Measurements from ENCODE around the gene ZBTB7B. TPM values are rescaled to one million over a fixed set of nuclear protein-coding genes. Genes with fewer than 3 reads are reported as not detected.

Gene ZBTB7B
- total and polyA plus RNA-seq, 9 of the 15 experiments (the other 6 are each of a cell fraction or from before 2014, with no cell fraction given) = 0.04 to 46.5 (median 15.2) TPM

- TF ChIP-seq ZNF778 (CRISPR knock-in tag; IDR thresholded peaks at IDR 0.05) = no peak
- no peak for TF ChIP-seq KHSRP (IDR thresholded peaks at IDR 0.05)
- no peak for TF ChIP-seq BCL6 (CRISPR knock-in tag; IDR thresholded peaks at IDR 0.05)
- no peak for TF ChIP-seq PREB (CRISPR knock-in tag; IDR thresholded peaks at IDR 0.05)
- TF ChIP-seq ATF2 (CRISPR knock-in tag; IDR thresholded peaks at IDR 0.05) = no peak
- TF ChIP-seq MLX (CRISPR knock-in tag; conservative IDR thresholded peaks at IDR 0.05) = no peak
- no peak for TF ChIP-seq KDM1A (IDR thresholded peaks at IDR 0.05)
- TF ChIP-seq ARID1B (IDR thresholded peaks at IDR 0.05) = no peak; the same call in 1 of the 2 replicates
- no peak for TF ChIP-seq HNRNPUL1 (IDR thresholded peaks at IDR 0.05; ENCODE audit: low read length)
- no peak for TF ChIP-seq FOXP4 (CRISPR knock-in tag; IDR thresholded peaks at IDR 0.05; ENCODE audit: borderline replicate concordance)
- no peak for TF ChIP-seq USF1 (CRISPR knock-in tag; IDR thresholded peaks at IDR 0.05)
- no peak for TF ChIP-seq HINFP (tag; conservative IDR thresholded peaks at IDR 0.05; ENCODE audit: low read depth)
- TF ChIP-seq TOE1 (IDR thresholded peaks at IDR 0.05; ENCODE audit: borderline replicate concordance) = peak; percentile 69; the same call in 1 of the 2 replicates
- TF ChIP-seq TOE1 (CRISPR knock-in tag; IDR thresholded peaks at IDR 0.05; ENCODE audit: borderline replicate concordance, low read depth) = no peak
- TF ChIP-seq UBTF (IDR thresholded peaks at IDR 0.05; ENCODE audit: borderline replicate concordance in 1 of 2, low read depth in 2 of 2, low read length in 2 of 2) = peak; percentile 65 to 81; a peak in 3 of 4 replicates
- TF ChIP-seq ZSCAN29 (IDR thresholded peaks at IDR 0.05) = no peak; the same call in 1 of the 2 replicates
These were observed 41.1 kb upstream of the ZBTB7B start, which contains the start of gene PYGO2 (continued) for GRCh38 chr1:154961207-154962155.

Measured in K562 (cell line).